OCI-LY7 (cell line): ENCODE data around the gene GGT5.
"Not testable (repeated sequence)": the region's sequence is repeated elsewhere in the genome, so short reads cannot be mapped to it uniquely, and the experiment has no call there.

ENCODE experiments used
- CTCF ChIP-seq: fragments of 200-600 bp; sonication (generic); conservative IDR thresholded peaks from 2 replicates; pipeline ENCODE4 v1.5.1; 2014; ENCODE audit warnings: mild to moderate bottlenecking, antibody characterized with exemption, low read length, moderate library complexity, mixed read lengths
- EZH2phosphoT487 ChIP-seq: fragments of 200-600 bp; sonication (generic); IDR thresholded peaks from 2 replicates; pipeline ENCODE4 v1.6.1; 2018; ENCODE audit warnings: low read depth, borderline replicate concordance, mild to moderate bottlenecking, mixed run types, antibody characterized with exemption, low read length, moderate library complexity, mixed read lengths

DNA sequence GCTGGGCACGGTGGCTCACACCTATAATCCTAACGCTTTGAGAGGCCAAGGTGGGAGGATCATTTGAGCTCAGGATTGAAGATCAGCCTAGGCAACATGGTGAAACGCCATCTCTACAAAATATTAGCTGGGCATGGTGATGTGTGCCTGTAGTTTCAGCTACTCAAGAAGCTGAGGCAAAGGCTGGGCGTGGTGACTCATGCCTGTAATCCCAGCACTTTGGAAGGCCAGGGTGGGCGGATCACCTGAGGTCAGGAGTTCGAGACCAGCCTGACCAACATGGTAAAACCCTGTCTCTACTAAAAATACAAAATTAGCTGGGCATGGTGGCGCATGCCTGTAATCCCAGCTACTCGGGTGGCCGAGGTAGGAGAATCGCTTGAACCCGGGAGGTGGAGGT lies 34.5 kb downstream of the GGT5 start:
- not testable (repeated sequence) for TF ChIP-seq CTCF, EZH2phosphoT487
